ENCODE data around the gene TMC7.
"Not testable (repeated sequence)": the region's sequence is repeated elsewhere in the genome, so short reads cannot be mapped to it uniquely, and the experiment has no call there.

DNA sequence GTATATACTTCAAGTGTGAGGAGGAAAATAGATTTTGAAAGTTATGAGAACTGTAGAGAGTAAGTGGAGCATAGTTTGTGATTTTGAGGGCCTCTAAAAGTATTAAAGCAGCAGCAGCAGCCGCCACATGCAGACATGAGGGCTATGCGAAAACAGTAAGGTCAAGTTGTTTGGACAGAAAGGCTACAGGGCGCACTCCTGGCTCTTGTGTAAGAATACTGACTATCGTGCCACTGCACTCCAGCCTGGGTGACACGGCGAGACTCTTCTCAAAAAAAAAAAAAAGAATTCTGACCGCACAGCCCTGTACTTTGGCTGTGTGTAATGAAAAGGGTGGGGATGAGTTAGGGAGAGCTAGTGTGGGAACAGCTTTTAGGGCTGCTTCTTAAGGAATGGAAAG is 10.4 kb downstream of the TMC7 start:
- not testable (repeated sequence) for TF ChIP-seq SP1 (IDR thresholded peaks at IDR 0.05); FOXM1 (IDR thresholded peaks at IDR 0.05; ENCODE audit: borderline replicate concordance); BHLHE40 (IDR thresholded peaks at IDR 0.05; ENCODE audit: borderline replicate concordance)
